MM.1S (cell line): Measurements from ENCODE around the gene PDX1.

Source experiments
- DNase-seq: peaks from one replicate; pipeline ENCODE4 v3.0.0-alpha.2; 2015
- H2AFZ ChIP-seq: fragments of 300-600 bp; sonication (generic); 2 replicates; pipeline ENCODE4 v1.6.0; 2016; ENCODE audit warnings: antibody characterized with exemption, low read length
- H3F3A ChIP-seq: fragments of 300-600 bp; sonication (generic); 2 replicates; pipeline ENCODE4 v1.6.1; 2016; ENCODE audit warnings: mild to moderate bottlenecking, antibody characterized with exemption, low read length, moderate library complexity, mixed read lengths; ENCODE audit not compliant: insufficient read depth
- H3K27ac ChIP-seq: fragments of 300-600 bp; sonication (generic); 2 replicates; pipeline ENCODE4 v1.5.1; 2016; ENCODE audit warnings: mild to moderate bottlenecking, low read length
- H3K27me3 ChIP-seq: fragments of 300-600 bp; sonication (generic); replicated peaks from 2 replicates; pipeline ENCODE4 v1.6.0; 2016; ENCODE audit warnings: low read length; ENCODE audit not compliant: insufficient read depth
- H3K36me3 ChIP-seq: fragments of 300-600 bp; sonication (generic); replicated peaks from 2 replicates; pipeline ENCODE4 v1.6.1; 2016; ENCODE audit warnings: mild to moderate bottlenecking, low read length, mixed read lengths; ENCODE audit not compliant: insufficient read depth
- H3K4me1 ChIP-seq: fragments of 300-600 bp; sonication (generic); 2 replicates; pipeline ENCODE4 v1.6.1; 2016; ENCODE audit warnings: low read length, mixed read lengths
- H3K4me2 ChIP-seq: fragments of 300-600 bp; sonication (generic); 2 replicates; pipeline ENCODE4 v1.6.0; 2016; ENCODE audit warnings: low read depth, low read length
- H3K4me3 ChIP-seq: fragments of 300-600 bp; sonication (generic); 2 replicates; pipeline ENCODE4 v1.5.1; 2016; ENCODE audit warnings: low read length, mixed read lengths
- H3K79me2 ChIP-seq: fragments of 300-600 bp; sonication (generic); 2 replicates; pipeline ENCODE4 v1.6.1; 2016; ENCODE audit warnings: mixed run types, low read length, mixed read lengths
- H3K9ac ChIP-seq: fragments of 300-600 bp; sonication (generic); 2 replicates; pipeline ENCODE4 v1.6.1; 2016; ENCODE audit warnings: low read length, mixed read lengths
- H3K9me2 ChIP-seq: fragments of 300-600 bp; sonication (generic); replicated peaks from 2 replicates; pipeline ENCODE4 v1.6.1; 2016; ENCODE audit warnings: mild to moderate bottlenecking, low read length, mixed read lengths; ENCODE audit not compliant: insufficient read depth
- H3K9me3 ChIP-seq: fragments of 300-600 bp; sonication (generic); replicated peaks from 2 replicates; pipeline ENCODE4 v1.6.1; 2016; ENCODE audit warnings: mild to moderate bottlenecking, low read length, mixed read lengths; ENCODE audit not compliant: insufficient read depth
- H4K20me1 ChIP-seq: fragments of 300-600 bp; sonication (generic); 2 replicates; pipeline ENCODE4 v1.6.1; 2016; ENCODE audit warnings: mild to moderate bottlenecking, low read length, moderate library complexity, mixed read lengths; ENCODE audit not compliant: insufficient read depth
- EZH2 ChIP-seq: fragments of 300-600 bp; sonication (generic); optimal IDR thresholded peaks from 2 replicates; pipeline ENCODE3; 2017; ENCODE audit warnings: low read depth, mild to moderate bottlenecking, antibody characterized with exemption, low read length, mixed read lengths
- EZH2phosphoT487 ChIP-seq: fragments of 300-600 bp; sonication (generic); IDR thresholded peaks from 2 replicates; pipeline ENCODE4 v1.6.1; 2018; ENCODE audit warnings: antibody characterized with exemption, low read length
- TF ChIP-seq, protein P1 (sequence below): fragments of 300-600 bp; sonication (generic); IDR thresholded peaks from 2 replicates; pipeline ENCODE4 v1.5.1; 2016; ENCODE audit warnings: antibody characterized with exemption, low read length, mixed read lengths

PDX1 gene

GRCh38 chr13:27933118-27933517, 13.3 kb downstream of the PDX1 start:
- Histone ChIP-seq H3K27ac (no peak overlapping the region), H3K9ac (no peak overlapping the region), H3K9me2 (no peaks in the 10 kb centered on the region), H4K20me1 (no peaks in the 10 kb centered on the region), H3F3A (no peaks in the 10 kb centered on the region), H3K79me2 (no peaks in the 10 kb centered on the region), H3K36me3 (no peaks in the 10 kb centered on the region), H3K27me3 (0 out of 2 replicates have a peak, but pooled peaks cover 4% of the 10 kb centered on the region), H3K4me1 (no peaks in the 10 kb centered on the region), H2AFZ (no peak overlapping the region), H3K4me3 (no peak overlapping the region), H3K4me2 (no peak overlapping the region), H3K9me3 (no peaks in the 10 kb centered on the region)
- no peak for DNase-seq
- TF ChIP-seq, protein P1, sequence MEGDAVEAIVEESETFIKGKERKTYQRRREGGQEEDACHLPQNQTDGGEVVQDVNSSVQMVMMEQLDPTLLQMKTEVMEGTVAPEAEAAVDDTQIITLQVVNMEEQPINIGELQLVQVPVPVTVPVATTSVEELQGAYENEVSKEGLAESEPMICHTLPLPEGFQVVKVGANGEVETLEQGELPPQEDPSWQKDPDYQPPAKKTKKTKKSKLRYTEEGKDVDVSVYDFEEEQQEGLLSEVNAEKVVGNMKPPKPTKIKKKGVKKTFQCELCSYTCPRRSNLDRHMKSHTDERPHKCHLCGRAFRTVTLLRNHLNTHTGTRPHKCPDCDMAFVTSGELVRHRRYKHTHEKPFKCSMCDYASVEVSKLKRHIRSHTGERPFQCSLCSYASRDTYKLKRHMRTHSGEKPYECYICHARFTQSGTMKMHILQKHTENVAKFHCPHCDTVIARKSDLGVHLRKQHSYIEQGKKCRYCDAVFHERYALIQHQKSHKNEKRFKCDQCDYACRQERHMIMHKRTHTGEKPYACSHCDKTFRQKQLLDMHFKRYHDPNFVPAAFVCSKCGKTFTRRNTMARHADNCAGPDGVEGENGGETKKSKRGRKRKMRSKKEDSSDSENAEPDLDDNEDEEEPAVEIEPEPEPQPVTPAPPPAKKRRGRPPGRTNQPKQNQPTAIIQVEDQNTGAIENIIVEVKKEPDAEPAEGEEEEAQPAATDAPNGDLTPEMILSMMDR, result no peak
- no peak for TF ChIP-seq EZH2phosphoT487
- no peak for TF ChIP-seq EZH2

- no peak overlapping the region for H3K4me3 ChIP-seq
- no peak overlapping the region for H2AFZ ChIP-seq
- H3K4me1 ChIP-seq, result no peaks in the 10 kb centered on the region
- no peak overlapping the region for H3K27ac ChIP-seq
- DNase-seq, result no peak
- no peaks in the 10 kb centered on the region for H3K36me3 ChIP-seq
- H3K9me2 ChIP-seq, result no peaks in the 10 kb centered on the region
- no peaks in the 10 kb centered on the region for H3K9me3 ChIP-seq
- no peaks in the 10 kb centered on the region for H4K20me1 ChIP-seq
- H3K9ac ChIP-seq, result no peak overlapping the region
- H3K27me3 ChIP-seq, result 0 out of 2 replicates have a peak, but pooled peaks cover 1% of the 10 kb centered on the region
- no peaks in the 10 kb centered on the region for H3K79me2 ChIP-seq
- no peak overlapping the region for H3K4me2 ChIP-seq
- no peaks in the 10 kb centered on the region for H3F3A ChIP-seq
- no peak for TF ChIP-seq EZH2phosphoT487
- TF ChIP-seq EZH2, result no peak
- TF ChIP-seq, protein P1, result no peak
Observed at GRCh38 chr13:27933580-27934328, 14.0 kb downstream of the PDX1 start.

DNA sequence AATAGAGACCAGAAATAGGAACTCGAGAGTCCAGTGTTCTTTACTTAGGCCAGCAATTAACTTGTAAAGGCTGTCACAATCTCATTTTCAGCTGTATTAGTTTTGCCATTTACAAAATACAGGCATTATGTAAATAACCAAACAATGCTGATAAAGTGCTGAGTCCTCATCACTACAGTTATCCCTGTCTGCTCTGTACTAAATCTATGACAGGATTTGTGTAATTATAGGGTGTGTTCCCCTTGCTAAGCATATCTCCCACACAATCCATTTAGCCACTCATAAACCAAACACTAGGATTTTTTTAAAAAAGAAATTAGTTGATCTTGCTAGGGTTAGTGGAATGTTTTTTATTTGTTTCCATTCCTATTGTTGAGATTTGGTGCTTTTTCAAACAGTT, 23.2 kb downstream of the PDX1 start:
- Histone ChIP-seq H3K9me2 (no peaks in the 10 kb centered on the region), H2AFZ (no peak overlapping the region), H3K36me3 (no peaks in the 10 kb centered on the region), H3K9ac (no peak overlapping the region), H3K4me1 (no peaks in the 10 kb centered on the region), H3K27me3 (no peaks in the 10 kb centered on the region), H3K9me3 (no peaks in the 10 kb centered on the region), H3K27ac (no peak overlapping the region), H4K20me1 (no peaks in the 10 kb centered on the region), H3K4me2 (no peak overlapping the region), H3F3A (no peaks in the 10 kb centered on the region), H3K79me2 (no peaks in the 10 kb centered on the region), H3K4me3 (no peak overlapping the region)
- TF ChIP-seq, protein P1, result no peak
- TF ChIP-seq EZH2phosphoT487 (no peak), EZH2 (no peak)
- no peak for DNase-seq
